Ishikawa (cell line): ENCODE data around the gene GNGT1.

Experiments
- MAX ChIP-seq: IDR thresholded peaks from 2 replicates; pipeline ENCODE4 v1.6.1; 2012
- RAD21 ChIP-seq: IDR thresholded peaks from 2 replicates; pipeline ENCODE4 v1.6.1; 2012; ENCODE audit warnings: low read depth
- TCF12 ChIP-seq: IDR thresholded peaks from 2 replicates; pipeline ENCODE4 v1.6.1; 2012; ENCODE audit warnings: low read depth
- TF ChIP-seq, protein P1 (sequence below): IDR thresholded peaks from 2 replicates; pipeline ENCODE4 v1.6.1; 2012; ENCODE audit warnings: low read depth, mild to moderate bottlenecking

- TF ChIP-seq, protein P1, sequence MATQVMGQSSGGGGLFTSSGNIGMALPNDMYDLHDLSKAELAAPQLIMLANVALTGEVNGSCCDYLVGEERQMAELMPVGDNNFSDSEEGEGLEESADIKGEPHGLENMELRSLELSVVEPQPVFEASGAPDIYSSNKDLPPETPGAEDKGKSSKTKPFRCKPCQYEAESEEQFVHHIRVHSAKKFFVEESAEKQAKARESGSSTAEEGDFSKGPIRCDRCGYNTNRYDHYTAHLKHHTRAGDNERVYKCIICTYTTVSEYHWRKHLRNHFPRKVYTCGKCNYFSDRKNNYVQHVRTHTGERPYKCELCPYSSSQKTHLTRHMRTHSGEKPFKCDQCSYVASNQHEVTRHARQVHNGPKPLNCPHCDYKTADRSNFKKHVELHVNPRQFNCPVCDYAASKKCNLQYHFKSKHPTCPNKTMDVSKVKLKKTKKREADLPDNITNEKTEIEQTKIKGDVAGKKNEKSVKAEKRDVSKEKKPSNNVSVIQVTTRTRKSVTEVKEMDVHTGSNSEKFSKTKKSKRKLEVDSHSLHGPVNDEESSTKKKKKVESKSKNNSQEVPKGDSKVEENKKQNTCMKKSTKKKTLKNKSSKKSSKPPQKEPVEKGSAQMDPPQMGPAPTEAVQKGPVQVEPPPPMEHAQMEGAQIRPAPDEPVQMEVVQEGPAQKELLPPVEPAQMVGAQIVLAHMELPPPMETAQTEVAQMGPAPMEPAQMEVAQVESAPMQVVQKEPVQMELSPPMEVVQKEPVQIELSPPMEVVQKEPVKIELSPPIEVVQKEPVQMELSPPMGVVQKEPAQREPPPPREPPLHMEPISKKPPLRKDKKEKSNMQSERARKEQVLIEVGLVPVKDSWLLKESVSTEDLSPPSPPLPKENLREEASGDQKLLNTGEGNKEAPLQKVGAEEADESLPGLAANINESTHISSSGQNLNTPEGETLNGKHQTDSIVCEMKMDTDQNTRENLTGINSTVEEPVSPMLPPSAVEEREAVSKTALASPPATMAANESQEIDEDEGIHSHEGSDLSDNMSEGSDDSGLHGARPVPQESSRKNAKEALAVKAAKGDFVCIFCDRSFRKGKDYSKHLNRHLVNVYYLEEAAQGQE: no peak
- TF ChIP-seq MAX: no peak
- no peak for TF ChIP-seq TCF12
- no peak for TF ChIP-seq RAD21
Observed at GRCh38 chr7:93884541-93884940, 21.8 kb upstream of the GNGT1 start.
